ENCODE data around the gene TMEM175.

DNA sequence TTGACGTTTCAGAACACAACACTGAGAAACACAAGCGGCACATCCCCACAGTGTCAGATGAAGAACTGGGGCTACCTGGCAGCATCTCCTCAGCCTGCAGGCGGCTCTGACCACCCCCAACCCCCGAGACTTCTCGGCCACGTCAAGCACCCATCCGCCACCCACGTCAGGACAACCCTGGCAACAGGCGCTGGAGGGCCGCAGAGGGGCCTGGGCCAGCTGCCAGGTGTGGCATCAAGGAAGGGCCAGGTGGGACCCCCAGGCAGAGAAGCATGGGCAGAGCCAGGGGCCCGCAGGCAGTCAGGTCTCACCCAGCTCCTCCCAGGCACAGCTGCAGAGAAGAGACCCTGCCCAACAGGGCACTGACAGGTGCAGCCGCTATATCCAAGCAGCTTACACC is 22.4 kb upstream of the TMEM175 start:
- TF ChIP-seq POLR2AphosphoS5 (IDR thresholded peaks at IDR 0.05; ENCODE audit: low read depth): no peak
- TF ChIP-seq, protein P1, sequence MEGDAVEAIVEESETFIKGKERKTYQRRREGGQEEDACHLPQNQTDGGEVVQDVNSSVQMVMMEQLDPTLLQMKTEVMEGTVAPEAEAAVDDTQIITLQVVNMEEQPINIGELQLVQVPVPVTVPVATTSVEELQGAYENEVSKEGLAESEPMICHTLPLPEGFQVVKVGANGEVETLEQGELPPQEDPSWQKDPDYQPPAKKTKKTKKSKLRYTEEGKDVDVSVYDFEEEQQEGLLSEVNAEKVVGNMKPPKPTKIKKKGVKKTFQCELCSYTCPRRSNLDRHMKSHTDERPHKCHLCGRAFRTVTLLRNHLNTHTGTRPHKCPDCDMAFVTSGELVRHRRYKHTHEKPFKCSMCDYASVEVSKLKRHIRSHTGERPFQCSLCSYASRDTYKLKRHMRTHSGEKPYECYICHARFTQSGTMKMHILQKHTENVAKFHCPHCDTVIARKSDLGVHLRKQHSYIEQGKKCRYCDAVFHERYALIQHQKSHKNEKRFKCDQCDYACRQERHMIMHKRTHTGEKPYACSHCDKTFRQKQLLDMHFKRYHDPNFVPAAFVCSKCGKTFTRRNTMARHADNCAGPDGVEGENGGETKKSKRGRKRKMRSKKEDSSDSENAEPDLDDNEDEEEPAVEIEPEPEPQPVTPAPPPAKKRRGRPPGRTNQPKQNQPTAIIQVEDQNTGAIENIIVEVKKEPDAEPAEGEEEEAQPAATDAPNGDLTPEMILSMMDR (IDR thresholded peaks at IDR 0.05; ENCODE audit: insufficient read depth, low read length): no peak
- TF ChIP-seq, protein P2, sequence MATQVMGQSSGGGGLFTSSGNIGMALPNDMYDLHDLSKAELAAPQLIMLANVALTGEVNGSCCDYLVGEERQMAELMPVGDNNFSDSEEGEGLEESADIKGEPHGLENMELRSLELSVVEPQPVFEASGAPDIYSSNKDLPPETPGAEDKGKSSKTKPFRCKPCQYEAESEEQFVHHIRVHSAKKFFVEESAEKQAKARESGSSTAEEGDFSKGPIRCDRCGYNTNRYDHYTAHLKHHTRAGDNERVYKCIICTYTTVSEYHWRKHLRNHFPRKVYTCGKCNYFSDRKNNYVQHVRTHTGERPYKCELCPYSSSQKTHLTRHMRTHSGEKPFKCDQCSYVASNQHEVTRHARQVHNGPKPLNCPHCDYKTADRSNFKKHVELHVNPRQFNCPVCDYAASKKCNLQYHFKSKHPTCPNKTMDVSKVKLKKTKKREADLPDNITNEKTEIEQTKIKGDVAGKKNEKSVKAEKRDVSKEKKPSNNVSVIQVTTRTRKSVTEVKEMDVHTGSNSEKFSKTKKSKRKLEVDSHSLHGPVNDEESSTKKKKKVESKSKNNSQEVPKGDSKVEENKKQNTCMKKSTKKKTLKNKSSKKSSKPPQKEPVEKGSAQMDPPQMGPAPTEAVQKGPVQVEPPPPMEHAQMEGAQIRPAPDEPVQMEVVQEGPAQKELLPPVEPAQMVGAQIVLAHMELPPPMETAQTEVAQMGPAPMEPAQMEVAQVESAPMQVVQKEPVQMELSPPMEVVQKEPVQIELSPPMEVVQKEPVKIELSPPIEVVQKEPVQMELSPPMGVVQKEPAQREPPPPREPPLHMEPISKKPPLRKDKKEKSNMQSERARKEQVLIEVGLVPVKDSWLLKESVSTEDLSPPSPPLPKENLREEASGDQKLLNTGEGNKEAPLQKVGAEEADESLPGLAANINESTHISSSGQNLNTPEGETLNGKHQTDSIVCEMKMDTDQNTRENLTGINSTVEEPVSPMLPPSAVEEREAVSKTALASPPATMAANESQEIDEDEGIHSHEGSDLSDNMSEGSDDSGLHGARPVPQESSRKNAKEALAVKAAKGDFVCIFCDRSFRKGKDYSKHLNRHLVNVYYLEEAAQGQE (IDR thresholded peaks at IDR 0.05; ENCODE audit: insufficient replicate concordance, low read depth): no peak

All from HL-60 (cell line).